HPDE6-E6E7 (cell line): Measurements from ENCODE around the gene DNLZ.
"Not testable (repeated sequence)": the region's sequence is repeated elsewhere in the genome, so short reads cannot be mapped to it uniquely, and the experiment has no call there.

Experiments used
- DNase-seq: peaks from one replicate; pipeline ENCODE4 v3.0.0; 2011; ENCODE audit warnings: missing footprints; ENCODE audit errors: extremely low spot score

DNLZ gene

DNA sequence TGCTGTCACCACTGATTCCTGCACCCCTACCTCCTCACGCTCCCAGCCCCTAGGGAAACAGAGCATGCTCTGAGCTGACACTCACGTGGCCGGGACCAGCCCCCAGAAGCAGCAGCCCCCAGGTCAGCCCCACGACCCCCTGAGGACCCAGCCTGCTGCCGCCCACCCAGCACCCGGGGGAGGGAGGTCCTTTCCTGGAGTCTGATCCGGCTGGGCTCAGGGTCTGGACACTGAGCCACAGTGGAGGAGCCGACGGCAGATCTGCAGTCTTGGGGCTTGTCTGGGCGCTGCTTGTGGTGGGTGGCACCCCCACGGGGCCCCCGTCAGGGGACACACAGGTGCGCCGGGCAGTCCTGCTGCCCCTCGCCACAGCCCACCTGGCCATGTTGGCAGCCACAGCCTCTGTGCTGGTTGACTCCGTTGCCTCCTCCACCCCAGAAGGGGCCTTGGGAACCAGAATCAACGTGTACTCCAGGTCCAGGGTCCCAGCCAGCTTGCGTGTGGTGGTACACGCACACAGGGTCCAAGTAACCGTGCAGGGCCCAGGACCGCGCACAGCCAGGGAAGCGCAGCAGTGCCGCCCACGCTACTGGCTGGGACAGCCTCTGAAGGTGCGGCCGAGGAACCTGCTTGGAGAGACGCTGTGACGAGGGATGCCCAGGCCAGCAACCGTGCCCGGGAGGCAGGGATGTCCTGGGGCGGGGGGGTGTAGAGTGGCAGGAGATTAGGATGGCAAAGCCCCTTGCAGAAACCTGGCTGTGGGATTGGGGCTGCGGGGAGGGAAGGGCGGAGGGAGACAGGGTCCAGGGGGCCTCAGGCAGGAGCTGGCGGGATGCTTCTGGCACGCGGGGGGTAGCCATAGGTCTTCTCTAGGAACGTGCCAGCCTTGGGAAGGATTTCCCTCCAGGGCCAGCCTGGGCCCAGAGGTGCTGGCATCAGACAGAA lies 3.5 kb downstream of the DNLZ start:
- no peak for DNase-seq

DNA sequence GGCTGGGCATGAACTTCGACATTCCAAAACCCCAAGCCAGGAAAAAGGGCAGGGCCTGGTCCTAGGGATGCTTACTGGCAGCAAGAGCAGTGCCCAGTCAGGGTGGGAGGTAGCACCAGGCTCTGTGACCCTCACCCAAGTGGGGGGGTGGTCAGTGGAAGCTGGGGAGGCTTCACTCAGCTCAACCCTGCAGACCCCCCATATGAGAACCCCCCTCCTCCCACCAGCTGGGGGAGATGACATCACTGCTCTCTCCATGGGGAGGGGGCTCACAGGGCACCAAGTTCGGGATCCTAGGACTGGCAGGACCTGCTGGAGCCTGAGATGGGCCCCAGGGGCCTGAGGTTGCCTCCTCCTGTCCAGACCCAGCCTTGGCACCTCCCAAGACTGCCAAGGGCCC lies 4.7 kb downstream of the DNLZ start:
- no peak for DNase-seq

GRCh38 chr9:136358016-136358415 lies 5.5 kb downstream of the DNLZ start:
- no peak for DNase-seq

- no peak for DNase-seq
Observed at GRCh38 chr9:136357202-136357725, 6.3 kb downstream of the DNLZ start.

DNA sequence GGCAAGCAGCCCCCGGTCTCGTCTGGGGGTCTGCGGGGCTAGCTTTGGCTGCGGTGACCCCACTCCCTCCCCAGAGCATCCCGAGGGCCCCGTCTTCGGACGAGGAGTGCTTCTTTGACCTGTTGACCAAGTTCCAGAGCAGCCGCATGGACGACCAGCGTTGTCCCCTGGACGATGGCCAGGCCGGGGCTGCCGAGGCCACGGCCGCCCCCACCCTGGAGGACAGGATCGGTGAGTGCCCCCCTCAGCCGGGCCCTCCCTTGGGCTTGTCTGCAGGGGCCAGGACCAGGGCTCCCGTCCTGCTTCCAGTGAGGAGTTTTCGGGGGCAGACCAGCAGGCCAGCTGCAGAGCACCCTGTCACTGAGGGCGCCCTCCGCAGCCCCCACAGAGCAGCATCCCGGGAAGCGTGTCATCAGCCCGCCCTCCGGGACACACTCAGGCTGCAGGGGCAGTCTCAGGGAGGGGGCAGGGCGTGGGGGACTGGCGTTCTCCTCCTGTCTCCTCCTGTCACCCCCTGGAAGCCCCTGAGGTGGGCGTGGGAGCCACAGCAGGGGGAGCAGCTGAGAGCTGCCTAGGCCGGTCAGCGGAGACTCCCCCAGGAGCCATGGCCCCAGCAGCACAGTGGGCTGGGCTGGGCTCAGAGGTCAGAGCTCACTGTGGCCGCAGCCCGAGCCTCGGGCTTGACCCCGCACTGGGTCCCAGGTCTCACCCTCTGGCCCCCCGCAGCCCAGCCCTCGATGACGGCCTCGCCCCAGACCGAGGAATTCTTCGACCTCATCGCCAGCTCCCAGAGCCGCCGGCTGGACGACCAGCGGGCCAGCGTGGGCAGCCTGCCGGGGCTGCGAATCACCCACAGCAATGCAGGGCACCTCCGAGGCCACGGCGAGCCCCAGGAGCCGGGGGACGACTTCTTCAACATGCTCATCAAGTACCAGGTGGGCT lies 7.7 kb downstream of the DNLZ start:
- no peak for DNase-seq

- DNase-seq: peak; percentile 28
Observed at GRCh38 chr9:136354592-136355085, 8.9 kb downstream of the DNLZ start.

GRCh38 chr9:136353757-136354488 lies 9.6 kb downstream of the DNLZ start:
- DNase-seq: no peak

DNA sequence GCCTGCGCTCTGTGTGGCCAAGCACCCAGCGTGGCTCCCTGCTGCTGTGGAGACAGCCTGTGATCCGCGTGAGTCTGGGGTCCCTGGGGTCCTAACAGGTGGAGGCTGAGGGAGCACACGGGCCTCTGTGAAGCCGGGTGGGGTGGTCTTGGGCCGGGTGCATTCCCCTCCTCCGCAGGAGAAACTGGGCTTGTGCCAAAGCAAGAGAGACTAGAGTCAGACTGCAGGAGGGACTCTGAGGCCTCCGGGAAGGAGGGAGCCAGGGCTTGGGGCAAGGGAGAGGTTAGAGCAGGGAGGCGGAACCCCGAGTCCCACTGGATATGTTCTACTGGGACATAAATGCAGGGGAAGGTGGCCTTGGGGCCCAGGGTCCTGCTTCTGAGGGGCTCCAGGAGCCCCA lies 10.5 kb downstream of the DNLZ start:
- no peak for DNase-seq

DNA sequence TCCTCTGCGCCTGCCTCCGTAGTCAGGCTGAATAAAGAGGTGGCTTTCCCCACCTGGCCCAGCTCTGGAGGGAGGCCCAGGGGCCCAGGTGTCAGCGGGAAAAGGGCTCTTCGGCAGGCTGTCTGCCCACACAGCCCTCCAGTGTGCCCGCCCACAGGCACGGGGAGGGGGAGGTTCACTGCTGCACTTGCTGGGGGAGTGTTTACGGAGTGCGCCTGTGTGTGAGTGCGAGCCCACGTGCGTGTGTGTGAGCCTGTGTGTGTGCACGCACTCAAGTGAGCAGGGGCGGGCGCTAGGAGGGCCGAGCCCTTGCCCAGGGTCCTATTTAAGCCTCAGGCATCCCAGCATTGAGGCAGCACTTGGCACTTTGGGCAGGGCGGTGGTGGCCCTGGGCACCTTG lies 10.9 kb downstream of the DNLZ start:
- DNase-seq: no peak

- DNase-seq: not testable (repeated sequence)
Observed at GRCh38 chr9:136351868-136352267, 11.7 kb downstream of the DNLZ start.

- no peak for DNase-seq
Observed at GRCh38 chr9:136351252-136351800, 12.2 kb downstream of the DNLZ start.

- DNase-seq: no peak
Observed at GRCh38 chr9:136349546-136349945, 14.0 kb downstream of the DNLZ start.

- no peak for DNase-seq
Observed at GRCh38 chr9:136348691-136349090, 14.9 kb downstream of the DNLZ start.

DNA sequence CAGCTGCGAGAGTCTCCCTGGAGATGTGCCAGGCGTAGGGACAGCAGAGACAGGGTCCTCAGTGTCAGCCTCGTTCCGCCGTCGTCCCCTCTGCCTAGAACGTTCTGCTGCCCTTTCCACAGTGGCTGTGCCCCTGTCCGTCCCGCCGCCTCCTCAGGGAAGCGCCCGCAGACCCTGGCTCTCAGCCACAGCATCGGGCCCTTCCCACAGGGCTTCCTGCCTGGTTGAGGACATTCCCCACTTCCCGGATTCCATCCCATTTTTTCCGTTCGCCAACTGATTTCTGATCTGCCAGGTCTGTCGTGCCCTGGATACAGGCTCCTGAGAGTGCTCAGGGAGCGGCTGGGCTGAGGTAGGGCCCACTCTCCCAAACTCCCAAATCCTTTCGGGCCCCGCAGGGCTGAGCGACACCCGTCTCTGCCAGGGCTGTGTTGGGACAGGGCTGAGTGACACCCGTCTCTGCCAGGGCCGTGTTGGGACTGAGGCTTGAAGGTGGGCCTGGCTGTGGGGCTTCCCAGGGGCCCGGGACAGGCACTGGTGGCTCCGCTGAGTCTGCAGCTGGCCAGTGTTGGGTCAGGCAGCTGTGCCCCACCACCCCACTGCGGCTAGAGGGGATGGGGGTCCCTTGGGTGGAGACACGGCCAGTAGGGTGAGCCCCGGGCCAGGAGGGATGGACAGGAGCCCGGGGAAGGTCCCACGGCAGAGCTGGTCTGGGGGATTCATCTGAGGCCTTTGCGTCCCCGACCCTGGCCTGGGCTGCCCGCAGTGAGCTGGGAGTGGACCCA lies 15.9 kb downstream of the DNLZ start:
- no peak for DNase-seq

GRCh38 chr9:136346927-136347465 lies 16.5 kb downstream of the DNLZ start:
- no peak for DNase-seq

GRCh38 chr9:136346157-136346481 lies 17.4 kb downstream of the DNLZ start:
- DNase-seq: no peak

GRCh38 chr9:136345281-136346156 lies 18.0 kb downstream of the DNLZ start:
- no peak for DNase-seq

- no peak for DNase-seq
Observed at GRCh38 chr9:136344544-136345280, 18.8 kb downstream of the DNLZ start.
